NCI-H1105 (cell line): ENCODE data around the gene STARD13.

ENCODE experiments used
- DNase-seq: peaks from one replicate; lab custom pipeline; 2025; lab: John Stamatoyannopoulos, UW

Gene STARD13

DNA sequence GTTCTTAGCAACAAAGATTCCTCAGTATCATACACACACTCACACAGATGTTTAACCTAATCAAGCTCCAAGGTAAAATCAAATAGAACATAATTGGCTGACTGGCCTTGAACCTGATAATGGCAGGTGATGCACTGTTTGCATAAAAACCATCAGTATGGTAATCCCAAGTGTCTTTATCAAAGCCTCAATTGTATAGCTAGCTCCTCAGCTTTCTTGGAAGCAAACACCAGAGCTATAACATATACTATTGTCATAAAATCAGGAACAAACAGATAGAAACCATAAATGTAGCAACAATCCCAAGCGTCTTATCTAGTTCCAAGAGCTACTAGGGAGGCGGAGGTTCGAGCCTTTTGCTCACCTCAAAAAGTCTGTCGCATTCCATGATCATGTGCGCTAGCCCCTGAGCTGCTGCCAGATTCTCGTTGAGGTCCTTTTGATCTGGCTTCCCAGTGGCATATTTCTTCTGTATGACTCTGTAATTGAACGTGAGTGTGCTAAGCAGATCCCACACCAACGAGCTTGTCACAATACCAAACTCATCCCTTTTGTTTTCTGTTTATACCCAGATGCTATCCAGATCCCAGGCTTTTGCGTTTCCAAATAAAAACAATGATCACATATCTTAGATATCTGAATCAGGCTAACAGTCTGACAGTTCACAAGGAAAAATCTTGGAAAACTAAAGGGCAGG is 174.0 kb downstream of the STARD13 start:
- no peak for DNase-seq

DNA sequence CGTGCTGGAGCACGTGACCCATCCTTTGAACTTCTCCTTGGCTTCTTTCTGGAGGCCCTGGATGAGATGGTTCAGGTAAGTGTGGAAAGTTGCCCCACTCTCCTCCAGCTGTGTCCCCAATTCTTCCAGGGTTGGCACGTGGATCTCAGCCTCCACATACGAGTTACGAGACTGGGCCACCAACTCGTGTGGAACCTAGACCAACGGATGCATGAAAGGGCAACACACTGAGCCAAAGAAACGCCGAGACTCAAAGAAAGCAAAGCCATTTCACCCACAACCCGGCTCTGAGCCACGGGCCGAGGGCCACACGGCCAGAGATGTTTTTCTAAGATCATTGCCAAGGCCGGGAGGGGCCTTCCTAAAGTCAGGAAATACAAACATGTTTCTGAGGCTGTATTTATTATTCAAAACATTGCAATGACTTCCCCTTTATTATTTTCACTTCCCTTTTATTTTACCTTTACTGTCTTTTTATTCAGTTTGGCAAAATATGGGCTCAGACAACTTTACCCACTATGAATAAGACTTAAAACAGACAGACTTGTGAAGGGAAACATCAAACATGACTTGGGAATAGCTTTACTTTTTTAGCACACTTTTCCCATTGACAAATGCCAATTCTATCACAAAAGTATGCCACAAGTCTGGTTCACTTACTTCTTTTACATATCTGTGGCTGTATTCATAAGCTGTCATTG is 174.7 kb downstream of the STARD13 start:
- DNase-seq, result no peak

DNA sequence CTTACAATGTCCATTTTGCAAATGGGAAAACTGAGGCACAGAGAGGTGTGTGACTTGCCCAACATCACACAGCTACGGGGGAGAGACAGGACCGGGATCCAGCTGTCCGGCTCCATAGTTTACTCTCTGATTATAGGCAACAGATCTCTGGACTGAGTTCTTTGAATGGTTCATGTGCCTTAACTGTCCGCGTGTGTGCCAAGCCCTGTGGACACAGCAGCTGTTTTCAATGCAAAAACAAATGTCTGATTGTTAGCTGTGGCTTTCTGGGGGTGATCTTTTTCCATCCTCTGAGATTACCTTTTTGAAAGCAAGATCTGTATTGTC is 175.2 kb downstream of the STARD13 start:
- DNase-seq, result no peak

DNA sequence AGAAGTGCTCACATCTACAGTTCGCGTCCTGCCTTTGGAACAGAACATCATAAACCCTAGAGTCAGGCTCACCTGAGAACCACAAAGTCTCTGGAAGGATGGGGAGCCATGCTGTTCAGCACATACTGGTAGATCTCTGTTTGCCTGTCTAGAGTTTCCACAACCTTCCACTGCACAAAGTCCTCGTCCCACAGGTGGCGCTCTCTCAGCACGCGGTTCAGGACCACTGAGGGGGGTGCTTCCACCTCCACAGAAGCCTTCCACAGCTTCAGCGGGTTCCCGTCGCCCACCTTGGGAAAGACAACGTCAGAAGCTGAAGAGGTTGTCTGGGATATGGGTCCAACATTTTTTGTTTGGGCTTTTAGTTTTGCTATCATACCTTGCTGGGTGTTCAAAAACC is 175.8 kb downstream of the STARD13 start:
- DNase-seq, result no peak

DNA sequence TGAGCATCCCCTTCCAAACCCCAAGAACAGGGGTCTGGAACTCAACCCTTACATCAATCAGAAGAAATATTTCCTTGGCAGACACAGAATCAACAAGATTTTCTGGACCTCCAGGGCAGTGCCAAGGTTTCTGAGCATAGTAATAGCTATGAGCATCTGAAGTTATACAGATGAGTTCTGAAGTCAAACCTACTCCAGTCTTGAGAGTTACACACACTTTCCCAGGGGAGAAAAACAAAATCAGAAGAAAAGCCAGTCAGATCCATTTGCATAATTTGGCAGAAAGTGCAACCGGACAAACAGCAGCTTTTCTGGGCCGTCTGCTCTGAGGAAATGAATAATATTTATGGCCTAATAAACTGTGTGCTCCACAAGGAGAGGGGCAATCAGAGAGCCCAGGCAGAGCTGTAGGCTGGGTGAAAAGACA is 176.3 kb downstream of the STARD13 start:
- no peak for DNase-seq

DNA sequence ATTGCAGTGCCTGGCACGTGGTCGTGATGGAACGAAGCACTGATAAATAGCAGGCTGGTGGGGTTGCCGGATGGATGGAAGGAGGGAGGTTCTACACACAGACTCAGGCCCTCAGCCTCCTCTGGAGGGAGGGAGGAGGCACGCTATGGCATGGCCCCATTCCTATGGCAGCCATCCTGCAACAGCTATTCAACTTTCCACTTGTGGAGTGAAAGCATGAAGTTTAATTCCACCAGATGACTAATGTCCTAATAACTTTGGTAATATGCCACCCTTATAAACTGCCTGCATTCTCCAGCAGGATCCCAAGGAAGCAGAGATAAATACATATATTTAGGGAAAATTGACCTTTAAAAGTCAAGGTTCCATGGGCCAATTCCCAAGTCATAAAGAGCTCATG is 176.9 kb downstream of the STARD13 start:
- no peak for DNase-seq

DNA sequence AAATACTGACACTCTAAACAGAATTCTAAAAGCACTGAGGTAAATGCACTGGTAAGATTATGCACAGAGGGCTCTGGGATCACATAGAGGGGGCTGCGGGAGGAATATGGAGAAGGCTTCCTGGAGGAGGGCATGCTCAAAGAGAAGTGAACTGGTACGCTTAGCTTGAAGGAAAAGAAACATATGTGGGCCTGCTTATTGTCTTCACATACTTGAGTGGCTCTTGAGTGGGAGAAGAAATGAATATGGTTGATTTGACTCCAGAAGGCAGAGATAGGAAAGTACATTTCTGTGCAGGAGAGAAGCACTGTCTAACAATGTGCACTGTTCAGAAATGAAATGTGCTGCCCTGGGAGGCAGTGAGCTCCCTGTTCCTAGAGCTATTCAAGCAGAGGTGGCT is 178.2 kb downstream of the STARD13 start:
- no peak for DNase-seq

DNA sequence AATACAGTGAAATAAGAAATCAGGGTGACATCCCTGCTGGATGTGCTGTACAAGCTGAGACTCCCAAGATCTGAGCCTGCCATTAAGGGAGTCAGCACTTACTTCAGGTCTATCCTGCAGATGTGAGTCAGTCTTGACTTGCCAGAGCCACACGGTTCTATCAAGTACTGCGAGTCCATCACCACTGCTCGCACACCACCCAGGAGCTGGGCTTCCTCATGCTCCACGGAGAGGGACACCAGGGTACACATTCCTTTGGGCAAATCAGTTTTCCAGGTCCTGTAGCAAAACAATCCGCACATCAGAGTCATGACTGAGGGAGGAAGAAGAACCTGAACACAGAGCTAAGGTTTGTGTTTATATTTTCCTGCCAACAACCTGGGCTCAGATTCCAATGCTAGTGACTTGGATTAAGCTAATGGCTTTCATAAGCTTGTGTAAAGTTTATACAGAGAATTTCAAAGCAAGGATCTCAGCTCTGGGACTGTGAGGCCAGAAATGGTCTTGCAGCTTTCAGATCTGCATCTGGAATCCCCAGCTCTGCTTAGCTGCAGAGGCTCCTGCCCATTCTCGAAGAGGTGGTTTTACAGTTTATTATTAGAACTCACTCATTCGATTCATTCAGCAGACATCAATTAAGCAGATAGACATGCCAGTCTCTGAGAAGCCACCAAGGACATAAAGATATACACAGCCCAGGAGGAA is 178.7 kb downstream of the STARD13 start:
- no peak for DNase-seq

DNA sequence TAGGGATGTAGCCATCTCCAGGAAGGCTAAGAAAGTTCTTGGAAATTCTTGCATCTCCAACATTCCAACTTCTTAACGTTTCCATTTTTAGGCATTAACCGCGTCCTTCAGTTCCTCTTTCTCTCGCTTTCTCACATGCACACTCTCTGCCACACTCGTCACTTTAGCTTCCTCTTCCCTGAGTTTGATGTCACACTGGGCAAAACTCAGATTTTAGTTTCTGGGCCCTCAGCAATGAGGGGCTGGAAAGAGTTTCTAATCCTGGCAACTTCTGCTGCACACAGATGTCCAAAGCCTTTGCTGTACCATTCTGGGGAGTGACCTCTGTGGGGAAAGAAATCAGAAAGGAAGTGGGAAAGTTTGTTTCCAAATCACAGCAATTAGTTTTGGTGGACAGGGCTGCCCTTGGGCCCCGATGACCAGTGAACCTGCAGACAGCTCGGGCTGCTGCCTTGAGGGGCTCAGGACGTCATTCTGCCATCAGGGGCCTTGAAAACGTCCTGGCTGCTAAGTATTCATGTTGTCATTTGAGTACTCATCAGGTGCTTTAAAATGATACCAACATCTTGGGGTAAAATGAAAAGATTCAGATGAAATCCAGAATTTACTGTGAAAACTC is 180.1 kb downstream of the STARD13 start:
- DNase-seq, result no peak

DNA sequence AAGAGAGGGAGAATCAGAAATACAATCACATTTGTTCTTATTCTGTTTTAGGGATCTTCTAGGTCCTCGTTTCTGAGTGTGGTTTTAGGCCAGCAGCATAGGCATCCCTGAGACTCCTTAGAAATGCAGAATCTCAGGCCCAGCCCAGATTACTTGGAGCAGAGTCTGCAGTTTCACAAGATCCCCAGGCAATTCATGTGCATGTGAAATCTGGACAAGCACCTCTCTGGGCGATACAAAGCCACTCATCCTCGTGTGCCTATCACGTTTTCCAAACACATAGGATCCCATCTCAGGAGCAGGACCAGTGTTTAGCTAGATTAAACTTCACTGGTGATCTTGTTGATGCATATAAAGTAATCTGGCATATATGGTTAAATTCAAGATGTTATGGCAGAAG is 182.1 kb downstream of the STARD13 start:
- DNase-seq, result no peak

DNA sequence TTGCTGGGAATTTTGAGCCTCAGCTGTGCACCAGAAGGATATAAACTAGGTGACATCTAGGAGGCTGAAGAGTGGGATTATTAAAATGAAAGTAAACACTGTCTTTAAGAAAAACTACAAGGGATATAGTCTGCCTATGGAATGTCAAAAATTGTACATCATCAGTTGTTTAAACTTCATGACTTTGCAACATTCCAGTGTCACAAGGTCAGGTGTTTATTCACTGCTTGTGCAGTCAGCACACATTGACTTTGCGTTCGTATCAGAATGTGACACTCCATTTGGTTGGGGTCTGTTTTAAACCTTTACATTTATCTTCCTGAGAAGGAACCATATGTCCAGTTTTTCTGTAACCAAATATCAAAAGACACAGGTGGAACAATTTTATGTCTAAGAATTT is 183.7 kb downstream of the STARD13 start:
- no peak for DNase-seq

DNA sequence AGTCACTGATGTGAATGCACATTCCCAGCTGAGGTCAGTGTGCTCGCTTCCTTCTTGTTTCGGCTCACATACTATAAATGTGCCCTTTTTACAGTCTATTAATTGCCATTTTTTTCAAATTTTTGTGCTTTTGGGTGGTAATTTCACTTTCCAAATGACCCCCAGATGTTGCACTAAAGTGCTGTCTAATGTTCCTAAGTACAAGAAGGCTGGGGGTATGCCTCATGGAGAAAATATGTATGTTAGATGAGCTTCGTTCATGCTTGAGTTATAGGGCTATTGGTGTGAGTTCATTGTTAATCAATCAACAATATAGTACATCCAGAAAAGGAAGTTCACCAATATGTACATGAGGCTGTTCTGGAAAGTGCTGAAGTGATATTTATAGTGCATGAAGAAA is 184.7 kb downstream of the STARD13 start:
- no peak for DNase-seq

DNA sequence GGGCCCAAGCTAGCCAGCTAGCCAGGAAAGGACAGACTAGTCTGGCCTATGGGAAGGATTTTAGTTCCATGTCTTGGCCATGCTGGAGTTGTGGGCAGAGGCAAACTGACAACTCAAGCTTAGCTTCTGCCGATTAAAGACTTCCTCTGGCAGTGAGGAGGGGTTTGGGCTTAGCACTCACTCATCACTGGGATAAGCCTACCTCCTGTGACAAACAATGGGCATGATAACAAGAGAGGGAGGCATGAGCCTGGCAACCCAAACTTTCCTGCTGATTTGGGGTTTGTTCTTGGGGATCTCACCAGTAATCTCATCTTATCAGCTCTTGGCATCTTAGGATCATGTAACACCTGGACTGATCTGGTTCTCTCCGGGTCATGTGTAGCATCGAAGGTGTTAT is 185.7 kb downstream of the STARD13 start:
- no peak for DNase-seq

DNA sequence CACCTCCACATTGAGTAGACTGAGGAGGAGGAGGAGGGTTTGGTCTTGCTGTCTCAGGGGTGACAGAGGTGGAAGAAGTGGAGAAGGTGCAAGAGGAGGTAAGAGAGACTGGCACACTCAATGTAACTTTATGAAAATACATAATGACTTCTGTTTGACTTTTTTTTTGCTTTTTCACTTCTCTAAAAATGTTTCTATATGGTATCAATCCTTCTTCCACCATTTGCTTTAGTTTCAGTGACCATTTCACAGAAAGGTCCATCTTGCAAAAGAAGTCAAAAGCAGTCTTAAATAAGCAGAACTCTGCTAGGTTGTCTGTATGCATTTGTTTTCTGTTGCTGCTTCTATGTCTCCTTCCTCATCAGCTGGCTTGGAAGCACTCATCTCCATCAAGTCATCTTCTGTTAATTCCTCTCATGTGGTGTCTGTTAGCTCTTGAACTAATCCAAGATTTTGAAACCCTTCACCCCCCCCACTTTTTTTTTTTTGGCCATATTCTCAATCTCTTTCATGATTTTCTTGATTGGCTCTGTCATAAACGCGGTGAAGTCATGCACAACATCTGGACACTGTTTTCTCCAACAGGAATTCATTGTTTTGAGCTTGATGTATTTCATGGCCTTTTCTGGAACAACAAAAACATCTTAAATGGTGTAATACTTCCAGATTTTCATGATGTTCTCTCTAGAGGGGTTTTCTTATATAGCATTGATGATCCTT is 188.5 kb downstream of the STARD13 start:
- DNase-seq, result no peak

DNA sequence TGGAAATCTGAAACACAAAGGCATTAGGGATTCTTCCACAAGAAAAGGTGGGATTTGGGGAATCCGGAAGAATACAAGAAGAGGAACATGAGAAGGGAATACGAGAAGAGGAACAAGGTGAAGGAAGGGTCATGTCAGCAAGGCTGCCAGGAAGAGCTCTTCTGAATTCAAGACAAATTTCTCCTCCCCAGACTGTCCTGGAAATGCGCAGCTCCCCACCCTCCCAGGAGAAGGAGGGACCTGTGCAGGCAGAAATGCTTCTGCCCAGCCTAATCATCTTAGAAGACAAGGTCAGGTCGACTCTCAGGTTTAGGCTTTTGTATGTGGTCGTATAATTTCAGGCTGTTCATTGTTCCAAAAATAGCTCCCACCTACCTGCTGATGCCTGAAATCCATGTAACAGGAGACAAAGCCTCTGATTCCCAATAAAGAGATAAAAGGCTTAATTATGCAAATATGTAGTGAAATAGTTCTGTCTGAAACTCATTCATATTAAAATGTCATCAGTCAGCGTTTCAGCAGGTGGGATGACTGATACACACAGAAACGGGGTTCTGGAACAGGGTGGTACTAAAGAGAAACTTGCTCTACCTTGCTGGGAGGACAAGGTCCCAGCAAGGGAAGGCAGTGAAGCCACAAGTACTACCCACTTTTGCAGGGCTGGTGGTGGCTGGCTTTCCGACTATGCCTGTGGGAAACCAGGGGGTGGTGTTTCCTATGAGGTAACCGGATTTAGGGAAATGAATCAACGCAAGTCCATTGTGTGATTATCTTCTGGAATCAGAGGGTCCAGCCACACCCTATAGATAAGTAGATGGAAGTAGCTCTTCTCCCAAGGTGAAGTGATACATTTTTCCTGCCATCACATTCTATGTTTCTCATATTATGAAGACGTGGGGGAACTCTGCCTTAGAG is 193.2 kb downstream of the STARD13 start:
- no peak for DNase-seq

DNA sequence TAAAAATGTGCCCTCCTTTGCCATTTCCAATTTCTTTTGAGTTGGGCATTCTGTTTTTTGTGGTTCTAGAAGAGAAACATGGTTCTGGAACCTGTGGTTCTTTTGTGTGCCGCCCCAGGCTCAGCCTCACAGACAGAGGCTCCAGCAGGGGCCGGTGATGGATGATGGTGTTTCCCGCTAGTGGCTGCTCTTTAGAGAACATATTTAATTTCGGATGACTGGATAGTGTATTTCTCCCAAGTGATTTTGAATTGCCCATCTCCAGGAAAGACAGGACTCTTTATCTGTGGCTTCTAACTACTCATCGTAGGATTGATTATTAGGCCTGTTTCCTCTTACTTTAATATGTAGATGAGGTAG is 194.2 kb downstream of the STARD13 start:
- DNase-seq, result no peak

DNA sequence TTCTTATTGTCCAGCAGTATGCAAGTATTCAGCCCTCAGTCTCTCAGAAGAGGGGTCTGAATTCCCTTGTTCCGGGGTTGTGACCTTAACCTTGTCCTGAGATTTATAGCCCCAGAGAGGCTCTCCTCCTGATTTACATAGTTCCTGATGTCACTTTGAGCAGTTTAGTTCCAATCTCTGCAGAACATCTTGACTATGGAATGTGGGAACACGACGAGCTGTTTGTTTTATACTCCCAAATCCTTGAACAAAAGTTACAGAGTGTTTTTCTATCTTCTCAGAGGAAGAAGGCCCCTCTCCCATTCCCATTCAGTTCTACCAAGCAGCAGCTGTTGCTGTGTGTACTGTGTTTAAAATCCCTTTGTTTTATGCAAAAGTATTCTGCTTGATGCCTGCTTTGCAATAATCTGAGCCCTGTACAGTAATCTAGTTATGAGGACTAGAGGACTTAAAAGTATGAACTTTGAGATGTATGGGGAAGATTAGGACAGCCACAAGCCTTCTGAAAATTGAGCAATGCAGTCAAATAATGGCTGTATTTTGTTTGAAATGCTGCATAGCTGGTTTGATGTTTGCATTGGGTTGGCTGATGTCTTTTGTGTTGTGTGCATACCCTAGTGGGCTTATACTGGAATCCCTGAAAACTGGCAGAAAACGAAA is 194.7 kb downstream of the STARD13 start:
- DNase-seq, result no peak

DNA sequence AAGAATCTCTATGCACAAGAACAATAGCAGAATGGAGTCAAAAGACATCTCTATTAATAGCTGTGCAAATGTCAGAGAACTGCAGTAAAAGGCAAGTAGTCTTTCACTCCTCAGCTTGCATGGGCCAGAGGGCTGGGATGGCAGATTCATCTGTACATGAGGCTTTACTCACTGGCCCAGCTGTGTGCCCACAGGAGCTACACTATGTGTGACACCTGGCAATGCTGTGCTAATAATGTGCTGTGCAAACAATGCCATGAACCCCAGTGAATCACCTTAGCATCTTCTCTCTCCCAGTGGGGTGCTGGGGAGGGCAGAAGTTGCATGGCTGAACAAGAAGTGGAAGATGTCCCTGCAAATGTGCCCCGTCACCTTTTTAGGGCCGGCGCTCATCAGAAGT is 196.2 kb downstream of the STARD13 start:
- no peak for DNase-seq

DNA sequence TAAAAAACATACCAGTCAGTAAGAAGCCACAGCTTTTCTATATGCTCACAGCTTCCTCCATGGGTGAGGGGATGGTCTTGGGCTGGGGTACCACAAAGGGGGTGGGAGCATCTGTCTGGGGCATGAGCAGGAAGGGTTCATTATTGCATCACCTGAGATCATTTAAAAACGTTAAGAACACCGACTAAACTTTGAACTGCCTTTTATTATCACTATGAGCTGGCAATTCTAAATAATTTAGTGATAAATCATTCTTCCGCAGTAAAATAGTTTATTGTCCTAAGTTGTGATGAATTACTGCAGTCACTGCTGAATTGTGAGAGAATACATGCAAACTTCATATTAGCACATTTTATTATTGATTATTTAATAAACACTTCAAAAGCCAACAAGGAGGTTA is 197.8 kb downstream of the STARD13 start:
- no peak for DNase-seq

DNA sequence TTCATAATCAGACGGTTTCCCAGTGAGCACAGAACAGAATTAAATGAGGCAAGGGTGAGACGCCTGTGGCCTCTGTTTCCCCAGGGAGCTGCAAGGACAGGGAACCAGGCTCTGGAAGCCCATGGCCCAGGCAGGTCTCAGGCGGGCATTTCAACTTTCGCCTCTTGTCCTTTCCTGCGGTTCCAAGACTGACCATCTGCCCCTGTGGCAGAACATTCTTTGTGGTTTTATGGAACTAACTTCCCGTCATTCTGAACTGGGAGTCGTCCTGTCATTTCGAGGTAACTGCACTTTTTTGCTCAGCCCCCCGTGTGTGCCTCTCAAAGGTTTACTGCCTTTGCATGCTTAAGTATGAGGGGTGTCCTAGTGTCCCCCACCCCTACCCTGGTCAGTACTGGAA is 198.5 kb downstream of the STARD13 start:
- DNase-seq, result no peak

DNA sequence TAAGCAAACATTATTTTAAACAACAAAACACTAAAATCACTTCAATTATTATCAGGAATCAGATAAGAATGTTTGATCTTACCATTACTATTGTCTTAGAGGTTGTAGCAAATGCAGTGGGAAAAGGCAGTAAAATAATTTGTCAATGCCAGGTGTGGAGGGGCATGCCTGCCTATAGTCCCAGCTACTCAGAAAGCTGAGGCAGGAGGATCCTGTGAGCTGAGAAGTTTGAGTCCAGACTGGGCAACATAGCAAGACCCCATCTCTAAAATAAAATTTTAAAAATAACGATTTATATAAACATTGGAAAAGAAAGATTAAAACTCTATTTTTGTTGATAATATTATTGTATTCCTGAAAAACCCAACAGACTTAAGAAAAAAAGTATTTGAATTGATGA is 202.5 kb downstream of the STARD13 start:
- DNase-seq, result no peak
